NB4 (cell line): Measurements from ENCODE around the gene MCEE.

Experiments used
- CTCF ChIP-seq: IDR thresholded peaks from one replicate; pipeline ENCODE4 v1.5.1; 2012; ENCODE audit warnings: low read depth, low read length
- MAX ChIP-seq: IDR thresholded peaks from 2 replicates; pipeline ENCODE4 v1.6.1; 2011; ENCODE audit warnings: low read depth, low read length
- MYC ChIP-seq: IDR thresholded peaks from 2 replicates; pipeline ENCODE4 v1.6.1; 2011; ENCODE audit warnings: low read depth, low read length
- POLR2A ChIP-seq: IDR thresholded peaks from 2 replicates; pipeline ENCODE4 v1.6.1; 2011; ENCODE audit warnings: mild to moderate bottlenecking; ENCODE audit not compliant: insufficient read length; ENCODE audit errors: extremely low read depth

- TF ChIP-seq CTCF (no peak), POLR2A (no peak), MYC (no peak), MAX (no peak)
Measured at GRCh38 chr2:71072492-71072891, 57.5 kb downstream of the MCEE start.
